GM12891 (cell line): ENCODE measurements around the gene PTX4.

Experiments
- DNase-seq: peaks from one replicate; pipeline ENCODE4 v3.0.0; 2011; ENCODE audit warnings: low spot score; ENCODE audit not compliant: insufficient read length
- FAIRE-seq: peaks from 2 replicates; lab custom pipeline; 2011; peaks lifted over from hg19 to GRCh38; lab: Jason Lieb, UNC
- PAX5 ChIP-seq: IDR thresholded peaks from 2 replicates; pipeline ENCODE4 v1.6.1; 2011; ENCODE audit warnings: low read length, moderate library complexity, mild to moderate bottlenecking; ENCODE audit not compliant: insufficient read depth, severe bottlenecking
- POLR2A ChIP-seq: IDR thresholded peaks from 2 replicates; pipeline ENCODE4 v1.6.1; 2011; ENCODE audit warnings: low read depth, low read length, control low read depth
- POLR2AphosphoS5 ChIP-seq: IDR thresholded peaks from 2 replicates; pipeline ENCODE4 v1.6.1; 2011; ENCODE audit warnings: low read depth, low read length, control low read depth
- POU2F2 ChIP-seq: IDR thresholded peaks from 2 replicates; pipeline ENCODE4 v1.6.1; 2011; ENCODE audit warnings: low read depth, mild to moderate bottlenecking, control low read depth, low read length, moderate library complexity
- SPI1 ChIP-seq: IDR thresholded peaks from 2 replicates; pipeline ENCODE4 v1.6.1; 2011; ENCODE audit warnings: low read depth, low read length, control low read depth
- TAF1 ChIP-seq: IDR thresholded peaks from 2 replicates; pipeline ENCODE4 v1.6.1; 2011; ENCODE audit warnings: low read depth, low read length, control low read depth

PTX4 gene

GRCh38 chr16:1532771-1533170 lies 44.0 kb upstream of the PTX4 start:
- no peak for FAIRE-seq
- TF ChIP-seq POLR2AphosphoS5: no peak
- no peak for DNase-seq

DNA sequence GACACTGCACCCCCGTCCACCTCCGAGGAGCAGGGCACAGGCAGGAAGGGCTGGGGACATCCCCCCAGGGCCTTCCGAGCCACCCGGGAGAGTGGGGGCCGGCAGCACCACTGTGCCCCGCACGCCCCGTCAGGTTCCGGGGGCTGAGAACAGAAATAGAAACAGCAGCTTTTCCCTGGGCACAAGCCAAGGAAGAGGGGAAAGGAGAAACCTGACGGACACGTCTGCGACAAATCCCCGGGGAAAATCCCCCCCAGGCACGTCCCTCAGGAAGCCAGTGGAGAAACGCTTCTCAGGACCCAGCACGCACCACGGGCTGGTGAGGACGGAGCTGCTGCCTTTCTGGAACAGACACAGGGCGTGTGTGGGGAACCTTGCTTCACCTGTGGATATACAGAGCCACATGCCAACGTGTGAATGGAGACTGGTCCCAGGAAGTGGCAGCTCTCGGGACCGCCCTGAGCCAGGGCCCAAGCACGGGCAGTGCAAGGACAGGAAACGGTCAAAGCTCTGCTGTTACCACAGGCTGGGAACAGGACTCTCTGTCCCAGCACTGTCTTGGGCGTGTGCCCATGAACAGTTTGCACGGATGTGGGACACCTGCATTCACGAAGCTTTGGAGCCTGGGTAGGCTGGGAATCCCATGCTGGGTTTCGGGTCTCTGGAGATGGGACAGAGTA lies 43.5 kb upstream of the PTX4 start:
- no peak for TF ChIP-seq POLR2AphosphoS5
- FAIRE-seq (no peak), DNase-seq (no peak)

DNA sequence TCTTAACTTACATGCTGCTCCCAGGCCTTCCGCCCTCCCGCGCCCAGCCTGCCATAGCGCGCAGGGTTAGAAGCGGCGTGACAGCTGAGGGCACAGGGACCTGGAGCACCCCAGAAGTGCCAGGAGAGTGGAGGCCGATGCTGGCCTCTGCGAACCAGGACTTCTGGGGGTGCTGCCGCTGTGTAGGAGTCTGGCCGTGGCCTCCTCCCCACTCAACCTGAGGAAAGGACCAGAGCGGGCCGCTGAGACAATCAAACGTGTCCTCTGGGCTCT lies 42.8 kb upstream of the PTX4 start:
- no peak for DNase-seq
- TF ChIP-seq SPI1 (no peak), POU2F2 (no peak), TAF1 (no peak), POLR2A (no peak), PAX5 (no peak), POLR2AphosphoS5 (no peak)
- FAIRE-seq: no peak

DNA sequence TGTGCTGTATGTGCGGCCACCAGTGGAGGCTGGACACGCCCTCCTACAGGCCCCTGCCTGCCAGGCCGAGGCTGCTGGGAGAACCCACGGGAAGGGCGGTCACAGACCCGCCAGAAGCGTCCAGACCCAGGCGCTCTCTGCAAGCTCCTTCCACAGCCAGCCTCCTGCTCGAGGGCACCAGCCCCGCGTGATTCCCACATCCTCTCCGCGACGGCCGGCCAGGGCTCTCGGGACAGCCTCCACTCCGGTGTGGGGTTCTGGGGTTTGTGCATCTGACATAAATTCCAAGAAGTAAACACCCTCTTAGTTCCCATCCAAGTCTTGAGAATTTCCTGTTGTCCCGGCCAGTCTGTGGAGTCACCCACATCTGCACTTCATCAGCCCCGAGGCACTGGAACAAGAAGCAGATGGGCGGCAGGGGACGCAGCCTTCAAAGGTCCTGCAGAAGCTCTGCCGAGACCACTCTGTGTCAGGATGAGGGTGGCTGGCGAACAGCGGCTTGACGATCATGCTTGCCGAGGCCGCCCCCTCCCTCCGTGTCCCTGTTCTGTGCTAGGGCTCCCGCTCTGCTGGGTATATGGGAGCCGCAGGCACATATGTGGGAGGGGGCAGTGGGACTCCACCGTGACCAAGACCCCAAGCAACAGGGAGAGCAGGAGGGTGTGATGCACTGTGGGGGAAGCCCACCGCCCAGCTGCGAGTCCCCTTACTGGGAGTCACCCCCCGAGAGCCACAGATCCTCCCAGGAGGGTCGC lies 42.3 kb upstream of the PTX4 start:
- no peak for TF ChIP-seq SPI1
- TF ChIP-seq POU2F2: no peak
- TF ChIP-seq POLR2A: no peak
- no peak for TF ChIP-seq PAX5
- TF ChIP-seq TAF1: no peak
- no peak for TF ChIP-seq POLR2AphosphoS5

DNA sequence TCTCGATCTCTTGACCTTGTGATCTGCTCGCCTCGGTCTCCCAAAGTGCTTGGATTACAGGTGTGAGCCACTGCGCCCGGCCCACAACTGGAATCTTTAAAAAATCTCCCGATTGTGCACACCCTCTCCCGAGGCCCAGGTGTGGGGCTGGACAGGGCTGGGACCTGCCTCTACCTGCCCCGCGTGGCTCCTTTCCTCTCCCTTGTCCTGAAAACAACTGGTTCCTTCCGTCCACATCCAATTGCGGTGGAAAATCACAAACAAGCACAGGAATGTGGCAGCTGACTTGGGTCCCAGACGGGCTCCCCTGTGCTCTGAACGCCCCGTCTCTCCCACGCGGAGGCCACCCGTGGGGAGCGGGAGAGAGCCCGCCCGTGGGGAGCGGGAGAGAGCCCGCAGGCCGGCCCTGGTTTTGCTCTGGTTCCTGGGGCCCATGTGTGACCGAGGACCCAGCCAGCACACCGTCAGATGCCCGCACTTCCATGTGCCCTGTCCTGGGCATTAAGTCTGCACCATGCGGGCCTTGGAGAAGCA lies 41.7 kb upstream of the PTX4 start:
- no peak for FAIRE-seq
- DNase-seq: no peak
- TF ChIP-seq POLR2AphosphoS5: no peak
- no peak for TF ChIP-seq TAF1
- no peak for TF ChIP-seq SPI1
- TF ChIP-seq PAX5: no peak
- TF ChIP-seq POLR2A: no peak
- no peak for TF ChIP-seq POU2F2

More for the DNA sequence above, 42.3 kb upstream of the PTX4 start:
- no peak for FAIRE-seq
- no peak for DNase-seq

GRCh38 chr16:1528921-1529537 lies 40.3 kb upstream of the PTX4 start:
- DNase-seq (no peak), FAIRE-seq (no peak)
- TF ChIP-seq POU2F2 (no peak), TAF1 (no peak), POLR2A (no peak), SPI1 (no peak), PAX5 (no peak), POLR2AphosphoS5 (no peak)

- no peak for DNase-seq
- FAIRE-seq: peak; percentile 13
- no peak for TF ChIP-seq TAF1
- no peak for TF ChIP-seq POU2F2
- no peak for TF ChIP-seq PAX5
- TF ChIP-seq SPI1: no peak
- no peak for TF ChIP-seq POLR2A
- no peak for TF ChIP-seq POLR2AphosphoS5
Measured at GRCh38 chr16:1527836-1528811, 39.4 kb upstream of the PTX4 start.

DNA sequence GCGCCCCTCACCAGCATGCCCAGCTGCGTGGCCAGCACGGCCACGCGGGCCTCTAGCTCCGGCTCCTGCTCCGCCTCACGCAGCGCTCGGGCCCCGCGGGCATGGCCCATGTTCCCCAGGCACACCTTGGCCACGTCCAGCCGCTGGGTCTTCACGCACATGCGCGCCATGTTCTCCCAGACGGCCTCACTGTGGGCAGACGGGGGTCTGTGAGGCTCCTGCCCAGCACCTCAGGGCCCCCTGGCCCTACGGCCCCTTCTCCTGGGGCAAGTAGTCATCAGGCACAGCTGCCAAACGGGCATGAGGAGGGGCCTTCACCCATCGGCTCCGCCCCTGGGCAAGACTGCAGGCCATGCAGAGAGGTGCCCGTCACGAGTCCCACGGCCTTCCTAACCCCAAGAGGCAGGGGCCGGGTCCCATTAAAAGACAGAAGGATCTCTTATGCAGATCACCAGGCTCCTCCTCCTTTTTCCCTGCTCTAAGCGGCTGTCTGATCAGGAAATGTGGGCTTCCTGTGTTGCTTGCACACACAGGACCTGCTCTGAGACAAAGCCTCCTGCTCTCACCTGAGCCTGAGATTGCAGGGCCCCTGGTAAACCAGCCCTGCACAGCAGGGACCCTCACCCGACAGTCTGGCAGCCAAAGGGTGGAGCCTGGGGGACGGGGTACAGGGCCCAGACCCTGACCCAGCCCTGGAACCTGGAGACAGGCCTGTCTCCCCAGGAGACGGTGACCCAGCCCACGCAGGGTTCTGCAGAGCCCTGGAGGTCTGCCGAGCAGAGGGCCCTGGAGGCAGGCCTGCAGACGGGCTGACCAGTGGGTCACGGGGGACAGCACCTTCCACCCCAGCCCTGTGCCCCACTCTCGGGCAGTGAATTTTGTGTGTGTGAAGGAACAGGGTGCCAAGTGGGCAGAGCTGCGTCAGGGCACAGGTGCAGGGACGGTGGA lies 38.1 kb upstream of the PTX4 start:
- DNase-seq: no peak
- FAIRE-seq: no peak
- TF ChIP-seq TAF1 (no peak), PAX5 (no peak), POLR2A (no peak), SPI1 (no peak), POLR2AphosphoS5 (no peak), POU2F2 (no peak)
